ENCODE results near the gene ZBTB25.
"Not testable (repeated sequence)": the region's sequence is repeated elsewhere in the genome, so short reads cannot be mapped to it uniquely, and the experiment has no call there.

Gene ZBTB25, protein sequence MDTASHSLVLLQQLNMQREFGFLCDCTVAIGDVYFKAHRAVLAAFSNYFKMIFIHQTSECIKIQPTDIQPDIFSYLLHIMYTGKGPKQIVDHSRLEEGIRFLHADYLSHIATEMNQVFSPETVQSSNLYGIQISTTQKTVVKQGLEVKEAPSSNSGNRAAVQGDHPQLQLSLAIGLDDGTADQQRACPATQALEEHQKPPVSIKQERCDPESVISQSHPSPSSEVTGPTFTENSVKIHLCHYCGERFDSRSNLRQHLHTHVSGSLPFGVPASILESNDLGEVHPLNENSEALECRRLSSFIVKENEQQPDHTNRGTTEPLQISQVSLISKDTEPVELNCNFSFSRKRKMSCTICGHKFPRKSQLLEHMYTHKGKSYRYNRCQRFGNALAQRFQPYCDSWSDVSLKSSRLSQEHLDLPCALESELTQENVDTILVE
- 51.3 to 176 (median 158) reads per million in 3 experiments for total RNA-seq

- peak; percentile 98 for DNase-seq
These were observed at the start of gene ZBTB25 for GRCh38 chr14:64503434-64504309. TSS of gene ZBTB25 (minus strand) at chr14:64503838. CDS start at chr14:64490533, 13,305 bp downstream.

DNA sequence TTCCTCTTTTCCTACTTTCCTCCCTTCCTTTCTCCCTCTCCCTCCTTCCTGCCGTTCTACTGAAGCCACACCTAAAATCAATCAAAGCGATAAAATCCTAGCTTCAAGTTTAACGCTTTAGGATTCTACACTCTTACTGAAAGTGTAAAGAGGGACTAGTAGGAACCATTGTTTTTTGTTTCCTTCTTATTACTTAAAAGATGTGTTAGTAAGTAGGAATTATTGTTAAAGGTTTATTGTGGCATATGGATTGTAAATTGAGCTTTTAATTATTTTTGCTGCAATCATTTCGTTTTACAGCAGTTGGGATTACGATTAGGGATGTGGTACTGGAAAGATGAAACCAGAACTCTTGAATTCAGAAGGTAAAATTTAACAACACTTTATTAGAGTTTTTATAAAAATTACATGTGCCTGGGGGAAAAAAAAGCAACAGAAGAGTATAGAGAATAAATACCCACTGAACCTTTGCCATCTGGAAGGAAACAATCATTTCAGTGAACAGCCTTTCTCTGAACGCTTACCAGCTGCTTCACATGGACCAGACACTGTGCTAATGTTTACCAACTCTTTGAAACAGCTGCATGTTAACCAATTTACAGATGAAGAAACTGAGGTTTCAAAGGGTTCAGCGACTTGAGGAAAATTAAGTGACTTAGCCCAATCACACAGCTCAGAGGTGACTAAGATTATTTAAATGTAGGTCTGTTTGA, 47.1 kb upstream of the ZBTB25 start:
- DNase-seq = no peak

DNA sequence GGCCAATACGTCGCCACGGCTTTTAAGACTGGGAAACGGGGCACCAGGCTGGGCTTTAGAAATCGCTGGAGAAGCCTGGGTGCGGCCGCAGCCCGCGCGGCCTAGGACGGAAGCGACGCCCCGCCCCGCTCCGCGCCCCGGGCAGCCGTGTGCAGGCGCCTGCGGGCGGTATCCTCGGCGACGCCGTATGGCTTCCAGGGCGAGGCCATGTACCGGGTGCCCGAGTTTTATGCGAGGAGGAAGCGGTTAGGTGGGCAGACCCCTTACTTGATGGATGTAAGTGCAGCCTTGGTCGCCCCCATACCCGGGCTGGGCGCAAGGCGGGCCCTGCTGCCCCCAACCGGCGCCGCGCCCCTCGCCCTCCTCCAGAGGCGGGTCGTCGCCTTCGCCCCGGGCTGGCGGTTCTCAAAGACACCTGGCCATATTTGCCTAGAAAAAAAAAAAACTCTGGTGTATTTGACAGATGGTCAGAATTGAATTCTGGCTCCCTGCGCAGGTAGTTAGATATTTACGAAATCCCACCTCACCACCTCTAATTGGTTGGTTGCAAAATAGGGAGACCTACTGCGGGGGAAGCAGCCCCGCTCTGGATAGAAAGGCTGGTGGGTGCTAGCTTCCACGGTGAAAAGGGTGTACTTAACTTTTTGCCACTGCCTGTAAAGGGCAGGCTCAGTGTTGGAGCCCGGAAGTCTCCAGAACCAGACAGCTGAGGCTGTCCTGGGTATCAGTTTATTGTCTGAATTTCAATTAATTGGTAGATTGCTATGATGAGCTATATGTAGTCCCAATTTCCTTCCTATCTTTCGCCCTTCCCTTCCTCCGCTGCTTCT, 46.4 kb upstream of the ZBTB25 start, which contains the start of gene PPP1R36:
TSS of gene PPP1R36 (plus strand) at position 171 of the 830 bp plus-strand sequence. CDS start at position 208, 37 bp downstream.
- peak; percentile 23 for DNase-seq

DNA sequence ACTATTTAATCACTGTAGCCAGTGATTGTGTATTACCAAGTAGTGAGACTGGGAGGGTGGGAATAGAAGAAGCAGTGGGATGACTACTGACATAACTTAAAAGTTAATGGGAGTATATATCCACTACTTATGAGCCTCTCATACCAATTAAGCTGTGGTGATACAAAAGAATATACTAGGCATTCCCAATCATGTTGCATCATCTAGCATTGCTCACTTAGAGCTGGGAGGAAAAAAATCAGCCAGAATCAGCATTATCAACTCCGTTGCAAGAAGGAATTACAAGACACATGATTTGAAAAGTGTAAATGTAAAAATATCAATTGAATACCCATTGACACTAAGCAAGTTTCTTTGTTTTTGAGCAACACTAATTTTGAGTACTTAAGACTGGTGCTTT, 45.4 kb upstream of the ZBTB25 start:
- no peak for DNase-seq

DNA sequence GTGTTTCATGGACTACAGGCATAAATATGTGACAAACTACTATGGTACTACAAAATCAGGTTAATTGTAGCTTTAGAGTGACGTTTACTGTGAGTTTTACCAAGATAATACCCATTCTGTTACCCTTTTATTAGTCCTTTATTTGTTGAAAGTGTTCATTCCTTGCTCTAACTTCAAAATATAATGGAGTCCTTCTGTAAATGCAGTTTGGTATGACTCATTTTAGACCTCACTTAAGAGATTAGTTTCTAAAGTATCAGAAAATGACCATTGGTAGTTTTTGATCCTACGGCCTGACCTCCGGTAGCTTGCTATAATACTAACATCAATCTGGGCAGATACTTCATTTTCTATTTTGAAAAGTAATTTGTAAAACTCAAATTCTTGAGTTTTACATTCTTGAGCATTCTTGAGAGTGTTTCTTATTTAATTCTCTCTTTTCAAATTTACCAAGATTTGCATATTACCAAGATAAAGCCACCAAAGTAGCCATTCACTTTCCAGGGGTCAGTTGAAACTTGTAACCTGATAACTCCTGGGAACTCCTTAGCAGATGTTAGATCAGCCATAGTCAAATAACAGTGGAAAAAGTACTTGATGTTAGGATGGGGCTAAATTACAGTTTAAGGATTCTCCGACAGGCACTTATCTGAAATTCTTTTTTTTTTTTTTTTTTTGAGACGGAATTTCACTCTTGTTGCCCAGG, 41.1 kb upstream of the ZBTB25 start:
- no peak for DNase-seq

DNA sequence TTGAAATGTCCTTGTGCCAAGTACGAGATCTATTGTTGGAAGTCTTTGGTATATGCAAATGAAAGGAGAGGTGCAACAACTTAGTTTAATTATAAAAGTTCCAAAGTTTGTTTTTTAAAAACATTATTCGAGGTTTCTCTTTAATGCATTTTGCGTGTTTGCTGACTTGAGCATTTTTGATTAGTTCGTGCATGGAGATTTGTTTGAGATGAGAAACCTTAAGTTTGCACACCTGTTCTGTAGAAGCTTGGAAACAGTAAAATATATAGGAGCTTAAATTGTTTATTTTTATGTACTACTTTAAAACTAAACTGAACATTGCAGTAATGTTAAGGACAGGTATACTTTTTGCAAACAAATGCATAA, 39.2 kb upstream of the ZBTB25 start:
- no peak for DNase-seq

DNA sequence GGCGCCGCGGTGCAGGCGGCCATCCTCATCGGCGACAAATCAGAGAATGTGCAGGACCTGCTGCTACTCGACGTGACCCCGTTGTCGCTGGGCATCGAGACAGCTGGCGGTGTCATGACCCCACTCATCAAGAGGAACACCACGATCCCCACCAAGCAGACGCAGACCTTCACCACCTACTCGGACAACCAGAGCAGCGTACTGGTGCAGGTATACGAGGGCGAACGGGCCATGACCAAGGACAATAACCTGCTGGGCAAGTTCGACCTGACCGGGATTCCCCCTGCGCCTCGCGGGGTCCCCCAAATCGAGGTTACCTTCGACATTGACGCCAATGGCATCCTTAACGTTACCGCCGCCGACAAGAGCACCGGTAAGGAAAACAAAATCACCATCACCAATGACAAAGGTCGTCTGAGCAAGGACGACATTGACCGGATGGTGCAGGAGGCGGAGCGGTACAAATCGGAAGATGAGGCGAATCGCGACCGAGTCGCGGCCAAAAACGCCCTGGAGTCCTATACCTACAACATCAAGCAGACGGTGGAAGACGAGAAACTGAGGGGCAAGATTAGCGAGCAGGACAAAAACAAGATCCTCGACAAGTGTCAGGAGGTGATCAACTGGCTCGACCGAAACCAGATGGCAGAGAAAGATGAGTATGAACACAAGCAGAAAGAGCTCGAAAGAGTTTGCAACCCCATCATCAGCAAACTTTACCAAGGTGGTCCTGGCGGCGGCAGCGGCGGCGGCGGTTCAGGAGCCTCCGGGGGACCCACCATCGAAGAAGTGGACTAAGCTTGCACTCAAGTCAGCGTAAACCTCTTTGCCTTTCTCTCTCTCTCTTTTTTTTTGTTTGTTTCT, 38.6 kb upstream of the ZBTB25 start:
- DNase-seq = no peak

GRCh38 chr14:64541261-64541971, 37.8 kb upstream of the ZBTB25 start:
- no peak for DNase-seq

DNA sequence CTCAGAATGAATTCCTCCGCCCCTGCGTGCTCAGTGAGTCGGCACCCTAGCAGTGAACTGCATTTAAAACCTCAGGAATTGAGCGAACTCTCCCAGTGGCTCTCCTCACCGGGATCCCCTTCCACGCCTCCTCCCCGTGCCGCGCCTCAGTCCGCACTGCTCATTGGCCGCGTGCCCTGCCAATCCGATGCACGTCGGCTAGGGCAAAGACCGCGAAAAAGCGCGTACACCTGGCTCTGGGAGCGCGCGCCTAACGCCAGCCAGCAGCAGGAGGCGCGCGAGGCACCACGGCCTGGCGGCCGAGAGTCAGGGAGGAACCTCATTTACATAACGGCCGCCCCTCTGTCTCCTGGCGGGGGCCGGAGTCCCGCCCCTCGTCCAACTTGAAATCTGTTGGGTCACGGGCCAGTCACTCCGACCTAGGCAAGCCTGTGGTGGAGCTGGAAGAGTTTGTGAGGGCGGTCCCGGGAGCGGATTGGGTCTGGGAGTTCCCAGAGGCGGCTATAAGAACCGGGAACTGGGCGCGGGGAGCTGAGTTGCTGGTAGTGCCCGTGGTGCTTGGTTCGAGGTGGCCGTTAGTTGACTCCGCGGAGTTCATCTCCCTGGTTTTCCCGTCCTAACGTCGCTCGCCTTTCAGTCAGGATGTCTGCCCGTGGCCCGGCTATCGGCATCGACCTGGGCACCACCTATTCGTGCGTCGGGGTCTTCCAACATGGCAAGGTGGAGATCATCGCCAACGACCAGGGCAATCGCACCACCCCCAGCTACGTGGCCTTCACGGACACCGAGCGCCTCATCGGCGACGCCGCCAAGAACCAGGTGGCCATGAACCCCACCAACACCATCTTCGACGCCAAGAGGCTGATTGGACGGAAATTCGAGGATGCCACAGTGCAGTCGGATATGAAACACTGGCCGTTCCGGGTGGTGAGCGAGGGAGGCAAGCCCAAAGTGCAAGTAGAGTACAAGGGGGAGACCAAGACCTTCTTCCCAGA, 36.9 kb upstream of the ZBTB25 start, which contains the start of gene HSPA2:
TSS of gene HSPA2 (plus strand) at position 534 of the 995 bp plus-strand sequence. CDS start at position 643, 109 bp downstream.
- peak; percentile 93 for DNase-seq

DNA sequence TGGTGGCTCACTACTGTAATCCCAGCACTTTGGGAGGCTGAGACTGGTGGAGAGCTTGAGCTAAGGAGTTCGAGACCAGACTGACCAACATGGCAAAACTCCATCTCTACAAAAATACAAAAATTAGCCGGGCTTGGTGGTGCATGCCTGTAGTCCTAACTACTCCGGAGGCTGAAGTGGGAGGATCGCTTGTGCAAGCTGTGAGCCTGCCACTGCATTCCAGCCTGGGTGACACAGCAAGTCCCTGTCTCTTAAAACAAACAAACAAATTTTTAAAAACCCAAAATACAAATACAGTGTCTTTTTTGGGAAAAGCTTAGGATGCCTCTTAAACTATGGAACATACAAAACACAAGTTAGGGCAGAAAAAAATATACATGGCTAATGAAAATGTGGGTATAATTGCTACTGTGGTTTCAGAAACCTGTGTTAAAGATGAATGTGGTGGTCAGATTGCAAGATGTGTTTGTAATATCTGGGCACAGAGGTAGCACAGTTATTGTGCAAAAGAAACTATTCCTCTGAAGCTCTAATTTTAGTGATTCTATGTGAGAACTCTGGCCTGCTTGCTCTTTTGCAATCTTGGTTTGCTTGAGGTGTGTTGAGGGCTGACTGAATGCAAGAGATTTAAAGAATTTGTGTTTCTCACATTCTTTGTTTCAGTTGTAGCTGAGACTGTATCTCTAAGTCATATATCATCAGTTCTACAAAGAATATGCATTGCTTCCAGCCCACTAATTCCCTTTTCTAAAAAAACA, 33.0 kb upstream of the ZBTB25 start:
- no peak for DNase-seq

GRCh38 chr14:64531567-64531966, 27.9 kb upstream of the ZBTB25 start:
- no peak for DNase-seq

GRCh38 chr14:64525354-64525753, 21.7 kb upstream of the ZBTB25 start:
- DNase-seq = no peak

GRCh38 chr14:64522591-64523355, 19.1 kb upstream of the ZBTB25 start:
- no peak for DNase-seq

DNA sequence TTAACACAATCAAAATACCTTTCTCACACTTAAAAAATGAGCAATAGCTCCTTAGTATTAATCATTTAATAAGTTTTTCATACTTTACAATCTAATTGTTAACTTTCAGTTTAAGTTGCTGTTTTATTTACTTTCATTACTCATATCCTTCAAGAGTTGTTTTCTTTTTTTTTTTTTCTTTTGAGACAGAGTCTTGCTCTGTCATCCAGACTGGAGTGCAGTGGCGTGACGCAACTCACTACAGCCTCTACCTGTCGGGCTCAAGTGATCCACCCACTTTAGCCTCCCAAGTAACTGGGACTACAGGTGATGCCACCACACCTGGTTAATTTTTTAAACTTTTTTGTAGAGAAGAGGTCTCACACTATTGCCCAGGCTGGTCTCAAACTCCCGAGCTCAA, 17.1 kb upstream of the ZBTB25 start:
- no peak for DNase-seq

- DNase-seq = no peak
These were observed 14.6 kb upstream of the ZBTB25 start for GRCh38 chr14:64518229-64518628.

GRCh38 chr14:64517667-64518066, 14.0 kb upstream of the ZBTB25 start:
- not testable (repeated sequence) for DNase-seq

DNA sequence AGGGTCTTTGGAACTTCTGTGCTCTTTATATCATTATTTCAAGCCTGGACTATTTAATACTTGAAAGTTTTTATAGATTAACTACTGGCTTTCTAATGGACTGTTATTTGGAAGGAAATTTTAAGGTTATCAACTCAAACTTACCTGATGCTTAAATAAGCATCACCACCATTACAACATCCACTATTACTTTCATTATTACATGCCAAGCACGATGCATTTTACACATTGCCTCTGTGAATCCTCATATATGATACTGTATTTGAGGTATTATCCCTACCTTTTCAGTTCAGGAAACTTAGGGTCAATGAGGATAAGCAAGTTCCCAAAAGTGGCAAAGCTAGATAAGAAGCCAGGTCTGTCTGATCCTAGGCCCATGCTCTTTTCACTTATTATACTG, 13.3 kb upstream of the ZBTB25 start:
- no peak for DNase-seq

All from central memory CD4-positive, alpha-beta T cell (primary cell).